ENCODE data around the gene SLC25A1.

SLC25A1 gene

GRCh38 chr22:19134176-19134831 lies 44.2 kb downstream of the SLC25A1 start:
- TF ChIP-seq ISL1 (CRISPR knock-in tag; IDR thresholded peaks at IDR 0.05) (no peak), TOX (CRISPR knock-in tag; IDR thresholded peaks at IDR 0.05; ENCODE audit: borderline replicate concordance) (no peak), CSDC2 (CRISPR knock-in tag; IDR thresholded peaks at IDR 0.05) (no peak), ZNF565 (CRISPR knock-in tag; conservative IDR thresholded peaks at IDR 0.05; ENCODE audit: low read depth) (no peak), ZNF70 (CRISPR knock-in tag; IDR thresholded peaks at IDR 0.05) (no peak), OSR1 (CRISPR knock-in tag; IDR thresholded peaks at IDR 0.05) (no peak), BACH2 (CRISPR knock-in tag; IDR thresholded peaks at IDR 0.05; ENCODE audit: borderline replicate concordance) (no peak), SNAI2 (CRISPR knock-in tag; IDR thresholded peaks at IDR 0.05) (no peak), TCF4 (CRISPR knock-in tag; IDR thresholded peaks at IDR 0.05; ENCODE audit: borderline replicate concordance) (no peak), ARNTL (CRISPR knock-in tag; IDR thresholded peaks at IDR 0.05; ENCODE audit: borderline replicate concordance, low read depth) (no peak)
- TF ChIP-seq, protein P1, sequence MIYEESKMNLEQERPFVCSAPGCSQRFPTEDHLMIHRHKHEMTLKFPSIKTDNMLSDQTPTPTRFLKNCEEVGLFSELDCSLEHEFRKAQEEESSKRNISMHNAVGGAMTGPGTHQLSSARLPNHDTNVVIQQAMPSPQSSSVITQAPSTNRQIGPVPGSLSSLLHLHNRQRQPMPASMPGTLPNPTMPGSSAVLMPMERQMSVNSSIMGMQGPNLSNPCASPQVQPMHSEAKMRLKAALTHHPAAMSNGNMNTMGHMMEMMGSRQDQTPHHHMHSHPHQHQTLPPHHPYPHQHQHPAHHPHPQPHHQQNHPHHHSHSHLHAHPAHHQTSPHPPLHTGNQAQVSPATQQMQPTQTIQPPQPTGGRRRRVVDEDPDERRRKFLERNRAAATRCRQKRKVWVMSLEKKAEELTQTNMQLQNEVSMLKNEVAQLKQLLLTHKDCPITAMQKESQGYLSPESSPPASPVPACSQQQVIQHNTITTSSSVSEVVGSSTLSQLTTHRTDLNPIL (CRISPR knock-in tag; IDR thresholded peaks at IDR 0.05; ENCODE audit: low read depth) = no peak
- TF ChIP-seq, protein P2, sequence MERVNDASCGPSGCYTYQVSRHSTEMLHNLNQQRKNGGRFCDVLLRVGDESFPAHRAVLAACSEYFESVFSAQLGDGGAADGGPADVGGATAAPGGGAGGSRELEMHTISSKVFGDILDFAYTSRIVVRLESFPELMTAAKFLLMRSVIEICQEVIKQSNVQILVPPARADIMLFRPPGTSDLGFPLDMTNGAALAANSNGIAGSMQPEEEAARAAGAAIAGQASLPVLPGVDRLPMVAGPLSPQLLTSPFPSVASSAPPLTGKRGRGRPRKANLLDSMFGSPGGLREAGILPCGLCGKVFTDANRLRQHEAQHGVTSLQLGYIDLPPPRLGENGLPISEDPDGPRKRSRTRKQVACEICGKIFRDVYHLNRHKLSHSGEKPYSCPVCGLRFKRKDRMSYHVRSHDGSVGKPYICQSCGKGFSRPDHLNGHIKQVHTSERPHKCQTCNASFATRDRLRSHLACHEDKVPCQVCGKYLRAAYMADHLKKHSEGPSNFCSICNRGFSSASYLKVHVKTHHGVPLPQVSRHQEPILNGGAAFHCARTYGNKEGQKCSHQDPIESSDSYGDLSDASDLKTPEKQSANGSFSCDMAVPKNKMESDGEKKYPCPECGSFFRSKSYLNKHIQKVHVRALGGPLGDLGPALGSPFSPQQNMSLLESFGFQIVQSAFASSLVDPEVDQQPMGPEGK (CRISPR knock-in tag; IDR thresholded peaks at IDR 0.05; ENCODE audit: borderline replicate concordance) = no peak
- TF ChIP-seq, protein P3, sequence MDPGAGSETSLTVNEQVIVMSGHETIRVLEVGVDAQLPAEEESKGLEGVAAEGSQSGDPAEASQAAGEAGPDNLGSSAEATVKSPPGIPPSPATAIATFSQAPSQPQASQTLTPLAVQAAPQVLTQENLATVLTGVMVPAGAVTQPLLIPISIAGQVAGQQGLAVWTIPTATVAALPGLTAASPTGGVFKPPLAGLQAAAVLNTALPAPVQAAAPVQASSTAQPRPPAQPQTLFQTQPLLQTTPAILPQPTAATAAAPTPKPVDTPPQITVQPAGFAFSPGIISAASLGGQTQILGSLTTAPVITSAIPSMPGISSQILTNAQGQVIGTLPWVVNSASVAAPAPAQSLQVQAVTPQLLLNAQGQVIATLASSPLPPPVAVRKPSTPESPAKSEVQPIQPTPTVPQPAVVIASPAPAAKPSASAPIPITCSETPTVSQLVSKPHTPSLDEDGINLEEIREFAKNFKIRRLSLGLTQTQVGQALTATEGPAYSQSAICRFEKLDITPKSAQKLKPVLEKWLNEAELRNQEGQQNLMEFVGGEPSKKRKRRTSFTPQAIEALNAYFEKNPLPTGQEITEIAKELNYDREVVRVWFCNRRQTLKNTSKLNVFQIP (CRISPR knock-in tag; IDR thresholded peaks at IDR 0.05; ENCODE audit: borderline replicate concordance, low read depth) = no peak

GRCh38 chr22:19133561-19133960 lies 45.0 kb downstream of the SLC25A1 start:
- no peak for ATAC-seq
- TF ChIP-seq TCF4 (CRISPR knock-in tag; IDR thresholded peaks at IDR 0.05; ENCODE audit: borderline replicate concordance) (no peak), ISL1 (CRISPR knock-in tag; IDR thresholded peaks at IDR 0.05) (no peak), RARB (CRISPR knock-in tag; IDR thresholded peaks at IDR 0.05) (no peak), ZFP30 (CRISPR knock-in tag; IDR thresholded peaks at IDR 0.05) (no peak)
- TF ChIP-seq, protein P2 (CRISPR knock-in tag; IDR thresholded peaks at IDR 0.05; ENCODE audit: borderline replicate concordance) = no peak

More at GRCh38 chr22:19134176-19134831, 44.2 kb downstream of the SLC25A1 start:
- ATAC-seq = no peak

- TF ChIP-seq ZFP3 (CRISPR knock-in tag; IDR thresholded peaks at IDR 0.05) (no peak), BACH2 (CRISPR knock-in tag; IDR thresholded peaks at IDR 0.05; ENCODE audit: borderline replicate concordance) (no peak), SNAI2 (CRISPR knock-in tag; IDR thresholded peaks at IDR 0.05) (no peak), ZNF8 (CRISPR knock-in tag; IDR thresholded peaks at IDR 0.05) (no peak), ZNF565 (CRISPR knock-in tag; conservative IDR thresholded peaks at IDR 0.05; ENCODE audit: low read depth) (no peak), TSHZ2 (CRISPR knock-in tag; IDR thresholded peaks at IDR 0.05) (no peak), GLIS3 (CRISPR knock-in tag; IDR thresholded peaks at IDR 0.05) (no peak), PPARA (CRISPR knock-in tag; IDR thresholded peaks at IDR 0.05; ENCODE audit: borderline replicate concordance) (no peak)
- TF ChIP-seq, protein P3 (CRISPR knock-in tag; IDR thresholded peaks at IDR 0.05; ENCODE audit: borderline replicate concordance, low read depth) = no peak
- no peak for ATAC-seq
Measured at GRCh38 chr22:19132693-19133400, 45.7 kb downstream of the SLC25A1 start.
